Measurements from ENCODE around the gene PMIS2.
"Not testable (repeated sequence)": the region's sequence is repeated elsewhere in the genome, so short reads cannot be mapped to it uniquely, and the experiment has no call there.

PMIS2 gene

DNA sequence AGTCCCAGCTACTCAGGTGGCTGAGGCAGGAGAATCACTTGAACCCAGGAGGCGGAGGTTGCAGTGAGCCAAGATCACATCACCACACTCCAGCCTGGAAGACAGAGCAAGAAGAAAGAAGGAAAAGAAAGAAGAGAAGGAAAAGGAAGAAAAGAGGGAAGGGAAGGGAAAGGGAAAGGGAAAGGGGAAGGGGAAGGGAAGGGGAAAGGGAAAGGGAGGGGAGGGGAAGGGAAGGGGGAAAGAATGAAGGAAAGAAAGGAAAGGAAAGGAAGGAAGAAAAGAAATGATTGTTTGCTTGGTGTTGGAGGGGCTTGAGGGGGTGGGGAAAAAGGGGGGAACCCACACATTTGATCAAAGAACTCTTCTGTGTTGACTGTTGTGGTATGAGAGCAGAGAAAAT lies 10.0 kb downstream of the PMIS2 start:
- no peak for DNase-seq

DNA sequence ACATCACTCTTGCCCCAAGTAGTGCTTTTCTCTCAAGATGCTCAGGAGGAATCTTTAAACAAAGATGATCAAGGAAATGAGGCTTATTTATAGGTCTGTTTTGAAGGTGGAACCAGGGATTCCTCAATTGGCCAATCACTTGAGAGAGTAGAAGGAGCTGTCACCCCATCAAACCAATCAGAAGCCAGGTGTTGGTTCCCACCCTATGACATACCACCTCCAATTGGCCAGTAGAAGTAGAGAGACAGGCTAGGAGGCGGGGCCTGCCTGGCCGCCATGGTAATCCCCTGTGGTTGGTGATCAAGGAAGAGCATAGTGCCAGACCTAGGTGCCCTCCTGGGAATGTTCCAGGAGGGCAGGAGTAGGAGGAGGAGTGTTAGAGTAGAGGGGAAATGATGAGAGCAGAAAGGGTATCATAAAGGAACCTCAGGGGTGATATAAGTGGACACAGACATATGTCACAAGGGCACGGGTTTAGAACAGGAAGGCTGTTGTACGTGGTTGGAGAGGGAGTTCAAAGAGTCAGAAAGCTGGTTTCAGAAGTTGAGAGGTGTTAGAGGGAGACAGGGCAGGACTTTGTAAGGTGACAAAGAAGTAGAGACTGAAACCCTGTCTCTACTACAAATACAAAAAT lies 10.5 kb downstream of the PMIS2 start:
- DNase-seq, result no peak

DNA sequence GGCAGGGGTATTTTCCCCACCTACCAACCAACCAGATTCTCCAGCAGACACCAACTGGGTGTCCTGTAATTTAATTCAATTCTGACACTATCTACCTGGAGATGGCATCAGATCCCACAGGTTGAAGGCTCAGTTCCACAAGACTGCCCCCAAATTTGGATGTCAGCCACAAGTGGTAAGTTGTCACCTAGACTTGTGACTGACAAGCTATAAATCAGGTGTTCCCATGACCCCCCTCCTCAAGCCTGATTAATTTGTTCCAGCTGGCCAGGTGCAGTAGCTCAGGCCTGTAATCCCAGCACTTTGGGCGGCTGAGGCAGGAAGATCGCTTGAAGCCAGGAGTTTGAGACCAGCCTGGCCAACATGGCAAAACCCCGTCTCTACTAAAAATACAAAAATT lies 16.0 kb downstream of the PMIS2 start:
- no peak for DNase-seq

DNA sequence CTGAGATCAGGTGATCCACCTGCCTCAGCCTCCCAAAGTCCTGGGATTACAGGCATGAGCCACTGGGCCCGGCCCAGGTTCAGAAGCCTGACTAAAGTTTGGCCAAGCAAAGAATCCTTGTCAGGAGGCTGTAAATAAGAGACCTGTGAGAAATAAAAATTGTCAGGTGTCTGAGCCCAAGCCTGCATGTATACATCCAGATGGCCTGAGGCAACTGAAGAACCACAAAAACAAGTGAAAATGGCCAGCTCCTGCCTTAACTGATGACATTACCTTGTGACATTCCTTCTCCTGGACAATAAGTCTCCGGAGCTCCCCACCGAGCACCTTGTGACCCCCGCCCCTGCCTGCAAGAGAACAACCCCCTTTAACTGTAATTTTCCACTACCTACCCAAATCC lies 18.5 kb downstream of the PMIS2 start:
- DNase-seq, result not testable (repeated sequence)

DNA sequence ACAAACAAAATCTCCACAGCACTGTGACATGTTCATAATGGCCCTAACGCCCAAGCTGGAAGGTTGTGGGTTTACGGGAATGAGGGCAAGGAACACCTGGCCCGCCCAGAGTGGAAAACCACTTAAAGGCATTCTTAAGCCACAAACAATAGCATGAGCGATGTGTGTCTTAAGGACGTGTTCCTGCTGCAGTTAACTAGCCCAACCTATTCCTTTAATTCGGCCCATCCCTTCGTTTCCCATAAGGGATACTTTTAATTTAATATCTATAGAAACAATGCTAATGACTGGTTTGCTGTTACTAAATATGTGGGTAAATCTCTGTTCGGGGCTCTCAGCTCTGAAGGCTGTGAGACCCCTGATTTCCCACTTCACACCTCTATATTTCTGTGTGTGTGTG lies 21.2 kb downstream of the PMIS2 start:
- DNase-seq, result not testable (repeated sequence)

DNA sequence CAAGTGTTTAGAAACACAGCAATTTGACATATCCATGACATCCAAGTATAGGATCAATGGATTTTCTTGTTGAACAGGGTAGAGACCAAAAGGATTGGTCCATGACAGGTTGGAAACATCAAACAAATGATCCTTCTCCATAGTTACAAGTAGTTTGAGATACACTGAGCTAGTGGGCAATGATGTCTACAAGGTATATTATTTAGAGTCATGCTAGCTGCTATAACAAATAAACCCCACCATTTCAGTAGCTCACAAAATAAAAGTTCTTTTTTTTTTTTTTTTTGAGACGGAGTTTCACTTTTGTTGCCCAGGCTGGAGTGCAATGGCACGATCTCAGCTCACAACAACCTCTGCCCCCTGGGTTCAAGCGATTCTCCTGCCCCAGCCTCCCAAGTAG lies 21.7 kb downstream of the PMIS2 start:
- no peak for DNase-seq

DNA sequence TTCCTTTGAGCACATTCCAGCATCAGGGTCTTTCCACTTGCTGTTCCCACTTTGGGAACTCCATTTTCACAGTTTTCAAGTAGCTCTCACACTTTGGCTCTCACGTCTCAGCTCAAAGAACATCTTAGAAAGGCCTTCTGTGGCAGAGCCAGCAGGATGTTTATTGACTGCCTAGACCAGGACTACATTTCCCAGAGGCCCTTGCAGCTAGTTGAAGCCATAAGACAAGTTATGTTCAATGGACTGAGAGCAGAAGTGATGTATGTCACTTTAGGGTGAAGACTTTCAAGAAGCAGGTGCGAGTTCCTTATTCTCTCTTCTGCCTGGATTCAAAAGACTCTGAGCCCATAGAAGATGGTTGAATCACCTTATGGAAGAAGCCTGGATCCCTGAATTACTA lies 22.3 kb downstream of the PMIS2 start:
- no peak for DNase-seq

DNA sequence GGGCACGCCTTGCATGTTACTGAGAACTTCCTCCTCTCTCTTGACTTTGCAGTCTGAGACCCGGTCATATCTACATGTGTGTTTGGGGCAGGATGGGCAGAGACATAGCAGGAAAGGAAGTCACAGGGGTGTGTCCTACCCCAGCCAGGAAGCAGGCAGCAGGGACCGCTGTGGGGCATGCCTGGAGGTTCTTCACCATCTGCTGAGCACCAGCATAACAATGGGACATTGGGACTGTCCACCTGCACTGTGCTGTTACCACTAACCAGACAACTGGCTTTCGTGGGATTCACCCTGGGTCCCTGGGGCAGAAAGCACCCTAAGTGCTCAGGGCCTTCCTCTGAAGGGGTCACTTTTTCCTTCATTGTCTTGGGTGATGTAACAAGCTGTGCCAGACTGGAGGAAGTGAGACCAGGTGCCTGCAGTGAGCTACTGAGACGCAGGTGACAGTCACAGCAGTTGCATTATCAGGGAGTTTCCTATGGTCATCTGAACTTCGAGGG lies 23.9 kb downstream of the PMIS2 start:
- peak in 1 of 4 experiments; percentile 6 for DNase-seq

DNA sequence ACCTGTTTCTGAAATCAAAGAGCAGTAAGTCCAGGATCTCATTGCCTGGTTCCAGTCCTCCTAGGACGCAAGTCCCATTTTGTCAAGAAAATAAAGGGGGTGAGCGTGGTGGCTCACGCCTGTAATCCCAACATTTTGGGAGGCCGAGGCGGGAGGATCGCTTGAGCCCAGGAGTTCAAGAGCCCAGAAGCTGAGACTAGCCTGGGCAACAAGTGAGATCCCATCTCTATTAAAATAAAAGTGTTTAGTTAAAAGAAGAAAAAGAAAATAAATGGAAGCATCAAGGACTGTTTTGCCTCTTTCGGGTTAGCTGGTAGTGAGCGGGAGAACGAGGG lies 26.2 kb downstream of the PMIS2 start:
- DNase-seq, result no peak

DNA sequence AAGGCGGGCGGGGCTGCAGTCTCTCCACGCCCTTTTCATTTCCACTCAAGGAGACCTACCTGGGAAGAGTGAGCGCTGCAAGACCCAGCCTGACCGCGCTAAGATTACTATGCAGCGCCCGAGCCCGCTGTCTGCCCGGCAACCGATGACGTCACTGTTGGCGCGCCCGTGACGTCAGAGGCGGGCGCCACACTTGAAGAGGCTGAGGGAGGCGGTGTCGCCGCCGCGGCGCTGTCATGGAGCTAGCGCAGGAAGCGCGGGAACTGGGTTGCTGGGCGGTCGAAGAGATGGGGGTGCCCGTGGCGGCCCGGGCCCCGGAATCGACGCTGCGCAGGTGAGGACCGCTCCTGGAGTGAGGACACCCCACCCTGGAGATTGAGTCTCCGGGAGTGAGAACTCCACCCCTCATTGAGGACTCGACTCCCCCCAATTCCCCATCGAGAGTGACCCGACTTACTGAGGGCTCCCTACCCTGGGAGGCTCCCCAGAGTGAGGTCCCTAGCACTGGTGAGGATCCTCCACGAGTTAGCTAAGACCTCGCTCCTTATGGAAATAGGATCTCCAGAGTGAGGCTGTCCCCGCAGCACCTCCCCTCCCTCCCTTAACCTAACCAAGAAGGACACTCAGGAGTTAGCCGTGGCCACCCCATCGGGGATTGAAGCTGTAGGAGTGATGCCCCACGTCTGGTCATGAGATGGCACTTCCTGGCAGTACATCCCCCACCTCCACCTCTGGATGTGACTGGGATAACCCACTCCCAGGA lies 26.8 kb downstream of the PMIS2 start, which contains the start of gene HAUS5:
HAUS5 (plus strand) TSS at position 177 of the 763 bp plus-strand sequence; CDS start at position 237, 60 bp downstream.
- peak; percentile 89 to 95 (median 93) for DNase-seq

DNA sequence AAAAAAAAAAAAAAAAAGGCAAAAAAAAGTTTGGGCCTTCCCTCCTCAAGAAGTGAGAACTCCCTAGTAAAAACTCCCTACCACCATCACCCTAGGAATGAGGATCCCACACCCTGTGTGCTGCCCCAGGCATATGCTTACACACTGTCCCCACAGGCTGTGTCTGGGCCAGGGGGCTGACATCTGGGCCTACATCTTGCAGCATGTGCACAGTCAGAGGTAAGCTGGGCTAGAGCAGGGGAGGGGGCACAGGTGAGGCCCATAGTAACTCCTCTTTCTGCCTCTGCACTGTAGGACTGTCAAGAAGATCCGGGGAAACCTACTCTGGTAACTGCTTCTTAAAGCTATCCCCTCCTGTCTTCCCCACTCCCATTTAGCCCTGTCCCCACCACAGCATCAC lies 27.6 kb downstream of the PMIS2 start:
- DNase-seq, result no peak

DNA sequence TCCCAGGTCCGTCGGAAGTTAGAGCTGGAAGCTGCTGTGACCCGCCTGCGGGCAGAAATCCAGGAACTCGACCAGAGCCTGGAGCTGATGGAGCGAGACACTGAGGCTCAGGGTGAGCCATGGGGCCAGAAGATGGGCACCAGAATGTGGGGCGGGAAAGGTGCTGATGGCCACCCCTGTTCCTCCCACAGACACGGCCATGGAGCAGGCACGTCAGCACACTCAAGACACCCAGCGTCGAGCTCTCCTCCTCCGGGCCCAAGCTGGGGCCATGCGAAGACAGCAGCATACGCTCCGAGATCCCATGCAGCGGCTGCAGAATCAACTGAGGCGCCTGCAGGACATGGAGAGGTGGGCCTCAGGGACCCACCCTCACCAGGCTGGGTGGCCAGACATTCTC lies 29.1 kb downstream of the PMIS2 start:
- no peak for DNase-seq

DNA sequence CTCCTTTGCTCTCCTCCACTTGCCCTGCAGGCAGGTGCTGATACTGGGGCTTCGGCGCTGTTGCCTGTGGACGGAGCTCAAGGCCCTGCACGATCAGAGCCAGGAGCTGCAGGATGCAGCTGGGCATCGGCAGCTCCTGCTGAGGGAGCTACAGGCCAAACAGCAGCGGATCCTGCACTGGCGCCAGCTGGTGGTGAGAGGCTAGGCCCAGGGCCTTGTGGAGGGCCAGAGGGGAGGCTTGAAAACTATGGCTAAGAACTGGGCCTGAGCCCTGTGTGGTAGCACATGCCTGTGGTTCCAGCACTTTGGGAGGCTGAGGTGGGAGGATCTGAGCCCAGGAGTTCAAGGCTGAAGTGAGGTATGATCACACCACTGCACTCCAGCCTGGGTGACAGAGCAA lies 32.9 kb downstream of the PMIS2 start:
- no peak for DNase-seq

DNA sequence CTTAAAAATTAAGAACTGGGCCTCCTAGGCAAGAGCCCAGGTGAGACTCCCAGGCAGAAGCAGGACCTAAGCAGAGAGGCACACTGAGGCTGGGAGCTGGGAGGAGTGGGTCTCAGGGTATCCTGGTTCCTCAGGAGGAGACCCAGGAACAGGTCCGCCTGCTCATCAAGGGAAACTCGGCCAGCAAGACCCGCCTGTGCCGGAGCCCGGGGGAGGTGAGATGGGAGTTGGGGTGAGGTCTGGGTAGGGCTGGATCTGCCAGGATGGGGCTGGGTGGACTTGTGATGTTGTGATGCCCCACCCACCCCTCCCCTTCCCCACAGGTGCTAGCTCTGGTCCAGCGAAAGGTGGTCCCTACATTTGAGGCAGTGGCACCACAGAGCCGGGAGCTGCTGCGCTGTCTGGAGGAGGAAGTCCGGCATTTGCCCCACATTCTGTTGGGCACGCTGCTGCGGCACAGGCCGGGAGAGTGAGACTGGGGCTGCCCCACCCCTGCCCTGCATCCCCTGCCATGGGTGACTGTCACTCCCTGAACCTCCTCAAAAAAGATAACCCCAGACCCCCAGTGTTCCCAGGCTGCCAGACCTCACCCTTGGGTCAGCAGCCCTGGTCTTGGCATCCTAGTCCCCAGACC lies 33.4 kb downstream of the PMIS2 start:
- DNase-seq, result no peak

DNA sequence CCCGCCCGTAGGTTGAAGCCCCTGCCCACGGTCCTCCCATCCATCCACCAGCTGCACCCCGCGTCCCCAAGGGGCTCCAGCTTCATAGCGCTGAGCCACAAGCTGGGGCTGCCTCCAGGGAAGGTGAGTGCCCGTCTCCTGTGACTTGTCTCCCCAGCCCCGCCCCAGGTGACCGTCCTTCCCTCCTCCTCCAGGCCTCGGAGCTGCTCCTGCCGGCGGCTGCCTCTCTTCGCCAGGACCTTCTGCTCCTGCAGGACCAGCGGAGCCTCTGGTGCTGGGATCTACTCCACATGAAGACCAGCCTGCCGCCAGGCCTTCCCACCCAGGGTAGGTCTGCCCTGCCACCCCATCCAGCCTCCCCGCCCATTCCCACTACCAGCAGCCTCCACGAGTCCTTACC lies 34.0 kb downstream of the PMIS2 start:
- no peak for DNase-seq

DNA sequence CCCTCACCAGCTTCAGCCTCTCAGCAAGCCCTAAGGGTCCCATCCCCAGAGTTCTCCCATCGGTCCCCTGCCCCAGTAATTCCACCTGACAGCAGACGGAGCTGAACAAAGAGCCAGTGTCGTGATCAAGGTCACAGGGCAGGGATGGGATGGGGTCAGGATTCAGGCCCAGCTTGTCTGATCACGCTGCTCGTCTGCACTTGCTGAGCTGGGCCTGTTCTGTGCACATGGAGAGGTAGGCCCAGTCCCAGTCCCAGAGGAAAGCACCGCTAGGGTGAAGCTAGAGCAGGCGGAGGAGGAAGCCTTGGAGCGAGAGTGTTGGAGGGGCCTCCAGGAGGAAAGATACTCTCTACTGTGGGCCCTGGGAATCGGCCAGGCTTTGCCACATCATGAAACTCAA lies 35.7 kb downstream of the PMIS2 start:
- DNase-seq, result no peak

DNA sequence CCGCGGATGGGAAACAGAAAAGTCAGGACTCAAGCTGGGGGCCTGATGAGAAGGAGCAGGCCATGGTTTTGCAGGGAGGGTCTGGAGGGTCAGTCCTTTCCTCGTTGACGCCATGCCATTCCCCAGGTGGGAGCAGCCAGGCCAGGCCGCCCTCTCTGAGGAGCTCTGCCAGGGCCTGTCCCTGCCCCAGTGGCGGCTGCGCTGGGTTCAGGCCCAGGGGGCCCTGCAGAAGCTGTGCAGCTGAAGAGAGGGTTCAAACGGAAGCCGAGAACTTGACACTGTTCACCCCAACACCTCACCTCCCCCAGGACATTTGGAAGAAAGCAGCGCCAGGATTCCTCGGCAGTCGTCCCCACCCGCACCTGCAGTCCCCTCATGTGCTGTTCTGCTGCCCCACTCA lies 36.8 kb downstream of the PMIS2 start:
- no peak for DNase-seq

DNA sequence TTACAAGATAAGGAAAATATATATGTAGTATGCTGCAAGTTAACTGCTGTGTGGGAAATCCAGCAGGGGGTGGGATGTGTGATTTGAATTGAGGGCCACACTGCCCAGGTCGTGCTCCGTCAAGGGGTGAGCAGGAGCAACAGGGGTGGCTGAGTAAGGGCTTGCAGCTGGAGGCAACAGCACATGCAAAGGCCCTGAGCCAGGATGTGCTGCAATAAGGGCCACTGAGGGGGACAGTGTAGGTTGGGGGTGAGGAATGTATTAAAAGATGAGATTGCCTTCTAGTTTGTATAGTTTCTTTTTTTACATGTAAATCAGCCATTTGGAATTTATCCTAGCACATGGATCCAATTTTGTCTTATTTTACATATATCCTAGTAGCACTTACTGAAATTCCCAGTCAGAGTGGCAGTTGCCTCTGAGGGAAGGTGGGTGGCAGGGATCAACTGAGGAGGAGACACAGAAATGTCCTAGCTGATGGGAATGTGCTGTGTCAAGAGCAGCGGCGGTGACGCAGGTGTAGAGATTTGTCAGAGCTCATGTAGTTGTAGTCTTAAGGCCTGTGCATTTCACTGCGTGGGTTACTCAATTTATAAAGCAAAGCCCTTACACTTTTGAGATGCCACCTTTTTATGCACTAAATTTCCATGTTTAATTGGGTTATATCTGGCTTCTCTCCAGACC lies 37.5 kb downstream of the PMIS2 start:
- DNase-seq, result no peak

DNA sequence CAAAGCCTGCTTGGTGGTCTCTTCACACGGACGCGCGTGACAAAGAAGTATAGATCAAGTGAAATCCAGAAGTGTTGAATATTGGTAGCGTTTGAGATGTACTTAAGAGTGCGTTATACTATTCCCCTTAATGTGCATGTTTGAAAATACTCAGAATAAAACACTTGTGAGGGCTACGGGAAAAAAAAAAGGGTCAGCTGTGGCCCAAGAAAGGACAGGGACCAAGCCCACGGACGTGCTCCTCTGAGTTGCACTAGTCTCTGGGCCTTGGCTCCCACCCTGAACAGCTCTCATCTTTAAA lies 42.2 kb downstream of the PMIS2 start:
- DNase-seq, result no peak

DNA sequence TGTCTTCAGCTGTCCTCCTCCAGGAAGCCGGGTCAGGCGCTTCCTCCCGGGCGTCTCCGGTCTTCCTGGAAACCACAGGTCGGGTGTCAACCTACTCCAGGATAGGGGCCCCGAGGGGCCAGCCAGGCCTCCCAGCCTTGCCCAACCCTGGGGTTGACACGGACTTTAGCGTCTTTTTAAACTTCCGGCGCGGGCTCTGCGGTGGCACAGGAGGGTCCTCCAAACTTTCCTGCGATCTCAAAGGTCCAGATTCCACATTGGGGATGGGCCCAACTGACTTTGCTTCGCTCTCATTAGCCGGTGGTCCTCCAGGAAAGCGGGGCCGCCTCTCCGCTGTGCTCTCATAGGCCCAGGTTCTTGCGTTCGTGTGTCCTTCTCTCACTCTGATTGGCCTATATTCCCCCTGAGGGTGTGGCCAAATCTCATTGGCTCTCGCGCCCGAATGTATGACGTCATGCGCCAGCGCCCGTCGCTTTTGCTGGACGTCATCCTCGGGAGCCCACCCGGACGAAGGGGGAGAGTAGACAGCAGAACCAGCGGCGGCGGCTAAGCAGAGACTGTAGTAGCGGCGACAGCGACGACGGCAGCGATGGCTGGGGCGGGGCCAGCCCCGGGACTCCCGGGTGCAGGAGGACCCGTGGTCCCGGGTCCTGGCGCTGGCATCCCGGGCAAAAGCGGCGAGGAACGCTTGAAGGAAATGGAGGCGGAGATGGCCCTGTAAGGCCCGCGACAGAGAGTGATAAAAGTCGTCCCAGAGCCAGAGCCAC lies 42.8 kb downstream of the PMIS2 start, which contains the start of gene RBM42:
RBM42 (plus strand) TSS at position 472 of the 767 bp plus-strand sequence; CDS start at position 590, 118 bp downstream.
- DNase-seq, result peak; percentile 88 to 96 (median 91)

DNA sequence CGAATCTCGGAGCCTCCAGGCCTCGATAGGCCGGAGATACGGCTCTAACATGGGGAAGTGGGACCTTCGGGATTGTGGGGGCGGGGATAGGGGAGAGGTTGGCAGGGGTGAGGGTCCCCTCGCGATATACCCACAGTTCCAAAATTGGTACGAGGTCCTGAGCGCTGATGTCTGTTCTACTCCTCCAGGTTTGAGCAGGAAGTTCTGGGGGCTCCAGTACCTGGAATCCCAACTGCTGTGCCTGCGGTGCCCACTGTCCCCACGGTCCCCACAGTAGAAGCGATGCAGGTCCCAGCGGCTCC lies 43.3 kb downstream of the PMIS2 start:
- no peak for DNase-seq

DNA sequence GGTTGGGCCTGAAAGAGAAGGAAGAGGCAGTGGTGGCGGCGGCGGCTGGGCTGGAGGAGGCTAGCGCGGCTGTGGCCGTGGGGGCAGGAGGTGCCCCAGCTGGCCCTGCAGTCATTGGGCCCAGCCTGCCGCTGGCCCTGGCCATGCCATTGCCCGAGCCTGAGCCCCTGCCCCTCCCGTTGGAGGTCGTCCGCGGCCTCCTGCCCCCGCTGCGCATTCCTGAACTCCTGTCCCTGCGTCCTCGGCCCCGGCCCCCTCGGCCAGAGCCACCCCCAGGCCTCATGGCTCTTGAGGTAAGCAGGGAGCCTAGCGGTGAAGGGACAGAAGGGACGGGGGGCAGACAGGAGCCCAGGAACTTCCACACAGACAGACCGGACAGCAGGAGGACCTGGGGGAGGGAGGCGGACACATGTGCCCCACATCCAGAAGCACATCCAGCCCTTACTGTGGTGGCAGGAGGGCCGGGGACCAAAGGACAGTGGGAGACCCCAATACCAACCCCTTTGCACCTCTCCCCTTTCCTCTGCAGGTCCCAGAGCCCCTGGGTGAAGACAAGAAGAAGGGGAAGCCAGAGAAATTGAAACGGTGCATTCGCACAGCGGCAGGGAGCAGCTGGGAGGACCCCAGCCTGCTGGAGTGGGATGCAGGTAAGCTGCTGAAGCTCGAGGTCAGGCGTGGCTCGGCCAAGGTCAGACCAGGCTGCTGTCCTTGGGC lies 47.9 kb downstream of the PMIS2 start:
- DNase-seq, result no peak
